H1 (cell line): Measurements from ENCODE around the gene AMOTL2. TPM values are rescaled to one million over a fixed set of nuclear protein-coding genes. Genes with fewer than 3 reads are reported as not detected.

ENCODE experiments used
- CTCF ChIA-PET: fragments of 300-600 bp; sonication (Branson Sonifier 250); formaldehyde crosslinking; loops from one replicate; lab custom pipeline; 2021; ENCODE audit not compliant: partially characterized antibody; lab: Charles Lee
- POLR2A ChIA-PET: fragments of 300-600 bp; sonication (Branson Sonifier 250); formaldehyde crosslinking; loops from one replicate; lab custom pipeline; 2021; ENCODE audit warnings: inconsistent platforms; ENCODE audit not compliant: partially characterized antibody; lab: Charles Lee
- DNase-seq, 2 experiments: peaks; one replicate each; pipeline versions ENCODE4 v3.0.0 to v3.0.0-alpha.2; 2010 to 2022; ENCODE audit warnings: low spot score in 2 of 2, low read depth in 1 of 2, mixed read lengths in 1 of 2
- FAIRE-seq: peaks from 2 replicates; lab custom pipeline; 2011; peaks lifted over from hg19 to GRCh38; lab: Jason Lieb, UNC
- H2AFZ ChIP-seq: 2 replicates; pipeline ENCODE4 v1.8.1; 2012; ENCODE audit warnings: low read length, inconsistent platforms
- H2AK5ac ChIP-seq: 2 replicates; pipeline ENCODE4 v1.6.1; 2013; ENCODE audit warnings: low read depth, low read length
- H2BK120ac ChIP-seq: replicated peaks from 2 replicates; pipeline ENCODE3; 2013; ENCODE audit warnings: low read depth, low read length, inconsistent platforms
- H2BK12ac ChIP-seq: 2 replicates; pipeline ENCODE4 v1.6.1; 2013; ENCODE audit warnings: low read depth, low read length
- H2BK15ac ChIP-seq: 2 replicates; pipeline ENCODE4 v1.6.1; 2013; ENCODE audit warnings: low read length
- H2BK20ac ChIP-seq: 2 replicates; pipeline ENCODE4 v1.6.1; 2013; ENCODE audit warnings: low read length
- H2BK5ac ChIP-seq: 2 replicates; pipeline ENCODE4 v1.6.1; 2013; ENCODE audit warnings: low read depth, low read length
- H3K14ac ChIP-seq: 2 replicates; pipeline ENCODE4 v1.6.1; 2013; ENCODE audit warnings: inconsistent platforms; ENCODE audit not compliant: insufficient read length
- H3K18ac ChIP-seq: 2 replicates; pipeline ENCODE4 v1.6.1; 2013; ENCODE audit warnings: low read length; ENCODE audit errors: extremely low read depth
- H3K23ac ChIP-seq: 2 replicates; pipeline ENCODE4 v1.6.1; 2013; ENCODE audit warnings: inconsistent platforms; ENCODE audit not compliant: insufficient read length
- H3K23me2 ChIP-seq: 2 replicates; pipeline ENCODE4 v1.6.1; 2013; ENCODE audit warnings: low read depth, low read length
- H3K27ac ChIP-seq: 2 replicates; pipeline ENCODE4 v1.6.1; 2011; ENCODE audit warnings: low read depth, low read length, inconsistent platforms
- H3K27me3 ChIP-seq, 4 experiments: replicated peaks in 1 of 4; 1 replicate in 1 of 4; 2 replicates in 3 of 4; pipeline versions ENCODE4 v1.6.1 to v1.8.1; 2011 to 2013; ENCODE audit warnings: low read length in 3 of 4, mild to moderate bottlenecking in 3 of 4, inconsistent platforms in 2 of 4, mixed read lengths in 2 of 4, moderate library complexity in 1 of 4; ENCODE audit not compliant: control insufficient read depth in 3 of 4, insufficient read depth in 3 of 4; ENCODE audit errors: extremely low read depth in 1 of 4
- H3K36me3 ChIP-seq, 4 experiments: 2 replicates each; pipeline versions ENCODE4 v1.6.1 to v1.8.1; 2011 to 2013; ENCODE audit warnings: mild to moderate bottlenecking in 4 of 4, low read length in 3 of 4, moderate library complexity in 2 of 4, control low read depth in 1 of 4, inconsistent platforms in 1 of 4; ENCODE audit not compliant: insufficient read depth in 4 of 4, control insufficient read depth in 2 of 4
- H3K4ac ChIP-seq: replicated peaks from 2 replicates; pipeline ENCODE3; 2013; ENCODE audit warnings: low read length, low read depth, mixed read lengths, inconsistent platforms; ENCODE audit not compliant: insufficient read length
- H3K4me1 ChIP-seq, 4 experiments: replicated peaks in 1 of 4; 1 replicate in 1 of 4; 2 replicates in 3 of 4; pipeline versions ENCODE4 v1.6.1 to v1.8.1; 2011 to 2013; ENCODE audit warnings: low read length in 3 of 4, inconsistent platforms in 2 of 4, mixed read lengths in 1 of 4; ENCODE audit not compliant: insufficient read depth in 4 of 4, control insufficient read depth in 3 of 4
- H3K4me2 ChIP-seq, 2 experiments: 2 replicates each; pipeline versions ENCODE4 v1.6.1 to v1.8.1; 2011 to 2013; ENCODE audit warnings: low read depth in 2 of 2, low read length in 2 of 2, control low read depth in 1 of 2, inconsistent platforms in 1 of 2, mild to moderate bottlenecking in 1 of 2; ENCODE audit not compliant: insufficient read depth in 1 of 2
- H3K4me3 ChIP-seq, 4 experiments: fragments of 200-600, 300-600 bp in 1 of 4; sonication (generic), shearing (Covaris generic), sonication (Bioruptor Twin) in 1 of 4; 2 replicates each; pipeline versions ENCODE4 v1.5.1 to v1.8.1; 2011 to 2016; ENCODE audit warnings: low read length in 4 of 4, low read depth in 3 of 4, control low read depth in 2 of 4, inconsistent platforms in 2 of 4, mild to moderate bottlenecking in 2 of 4, mixed read lengths in 1 of 4, moderate library complexity in 1 of 4; ENCODE audit not compliant: insufficient read depth in 2 of 4; ENCODE audit errors: extremely low read depth in 1 of 4
- H3K56ac ChIP-seq: replicated peaks from 2 replicates; pipeline ENCODE3; 2013; ENCODE audit warnings: low read depth, mild to moderate bottlenecking, mixed read lengths, low read length, inconsistent platforms; ENCODE audit not compliant: insufficient read length
- H3K79me1 ChIP-seq: 2 replicates; pipeline ENCODE4 v1.6.1; 2013; ENCODE audit warnings: low read depth, low read length, control low read depth
- H3K79me2 ChIP-seq, 2 experiments: 2 replicates each; pipeline versions ENCODE4 v1.6.1 to v1.8.1; 2012 to 2013; ENCODE audit warnings: low read length in 2 of 2, mild to moderate bottlenecking in 2 of 2, inconsistent platforms in 1 of 2; ENCODE audit not compliant: insufficient read depth in 2 of 2, control insufficient read depth in 1 of 2
- H3K9ac ChIP-seq, 4 experiments: replicated peaks in 1 of 4; 1 replicate in 1 of 4; 2 replicates in 3 of 4; pipeline versions ENCODE4 v1.6.1 to v1.8.1; 2011 to 2013; ENCODE audit warnings: low read depth in 3 of 4, low read length in 3 of 4, control low read depth in 2 of 4, mild to moderate bottlenecking in 2 of 4, moderate library complexity in 2 of 4, inconsistent platforms in 1 of 4; ENCODE audit errors: extremely low read depth in 1 of 4
- H3K9me3 ChIP-seq, 2 experiments: 2 replicates each; pipeline versions ENCODE4 v1.6.1 to v1.8.1; 2012 to 2013; ENCODE audit warnings: mild to moderate bottlenecking in 2 of 2, moderate library complexity in 2 of 2, control low read depth in 1 of 2, inconsistent platforms in 1 of 2, low read depth in 1 of 2, low read length in 1 of 2, mixed read lengths in 1 of 2; ENCODE audit not compliant: insufficient read depth in 2 of 2
- H4K20me1 ChIP-seq, 2 experiments: replicated peaks in 1 of 2; 2 replicates each; pipeline versions ENCODE3 to v1.8.1; 2011 to 2013; ENCODE audit warnings: inconsistent platforms in 2 of 2, low read length in 2 of 2, mild to moderate bottlenecking in 1 of 2; ENCODE audit not compliant: insufficient read depth in 2 of 2, control insufficient read depth in 1 of 2
- H4K5ac ChIP-seq: 2 replicates; pipeline ENCODE4 v1.6.1; 2013; ENCODE audit warnings: low read length, low read depth, mixed read lengths, inconsistent platforms; ENCODE audit not compliant: insufficient read length
- H4K8ac ChIP-seq: 2 replicates; pipeline ENCODE4 v1.8.0; 2013; ENCODE audit warnings: mild to moderate bottlenecking, moderate library complexity, low read length, inconsistent platforms; ENCODE audit not compliant: insufficient read depth; ENCODE audit errors: extremely low read depth
- H4K91ac ChIP-seq: replicated peaks from 2 replicates; pipeline ENCODE3; 2013; ENCODE audit warnings: low read length, mixed read lengths, inconsistent platforms; ENCODE audit not compliant: insufficient read length
- CTBP2 ChIP-seq: IDR thresholded peaks from 2 replicates; pipeline ENCODE4 v1.7.0; 2011; ENCODE audit warnings: borderline replicate concordance, mild to moderate bottlenecking, moderate library complexity, mixed read lengths, low read length; ENCODE audit not compliant: insufficient read depth, insufficient read length
- POLR2AphosphoS5 ChIP-seq: IDR thresholded peaks from 2 replicates; pipeline ENCODE4 v1.6.1; 2011; ENCODE audit warnings: low read depth, low read length
- WGBS, 2 experiments: shearing (Covaris generic) in 1 of 2; methylation state at CpG; one replicate each; pipeline versions ENCODE4 v1.1.6 to v1.1.7; 2013 to 2015; ENCODE audit warnings: low lambda C conversion rate in 2 of 2, mixed read lengths in 2 of 2, inconsistent platforms in 1 of 2, low coverage in 1 of 2, missing lambda C conversion rate in 1 of 2; ENCODE audit not compliant: insufficient replicate concordance in 2 of 2, insufficient coverage in 1 of 2, insufficient read length in 1 of 2; ENCODE audit errors: extremely low coverage in 1 of 2, missing lambda C conversion rate in 1 of 2; 5-methylcytosine and 5-hydroxymethylcytosine counted together
- polyA plus RNA-seq, 7 experiments: library from polyadenylated mRNA; depleted of rRNA in 3 of 7; stranded (reverse) in 5 of 7; unstranded in 2 of 7; fragments of >200 nt in 5 of 7; fragments of 200-250 nt in 2 of 7; gene quantifications; 1 replicate in 5 of 7; 2 replicates in 1 of 7; 4 replicates in 1 of 7; pipeline versions ENCODE4 v1.2.1 to v1.2.3, GENCODE V29; 2011 to 2013; ENCODE audit warnings: missing spikeins in 2 of 7, mixed read lengths in 2 of 7
- total RNA-seq: library from RNA; stranded (reverse); fragmentation: NEBNext Ultra II Directional; extraction: Animal tissue kit (Norgen Biotek cat#: 25700); gene quantifications from 2 replicates; pipeline ENCODE4 v1.2.1, GENCODE V29; 2021

The AMOTL2 gene
- total and polyA plus RNA-seq, 2 of the 8 experiments (the other 6 are each of a cell fraction or from before 2014, with no cell fraction given): 19.0 to 63.7 TPM

DNA sequence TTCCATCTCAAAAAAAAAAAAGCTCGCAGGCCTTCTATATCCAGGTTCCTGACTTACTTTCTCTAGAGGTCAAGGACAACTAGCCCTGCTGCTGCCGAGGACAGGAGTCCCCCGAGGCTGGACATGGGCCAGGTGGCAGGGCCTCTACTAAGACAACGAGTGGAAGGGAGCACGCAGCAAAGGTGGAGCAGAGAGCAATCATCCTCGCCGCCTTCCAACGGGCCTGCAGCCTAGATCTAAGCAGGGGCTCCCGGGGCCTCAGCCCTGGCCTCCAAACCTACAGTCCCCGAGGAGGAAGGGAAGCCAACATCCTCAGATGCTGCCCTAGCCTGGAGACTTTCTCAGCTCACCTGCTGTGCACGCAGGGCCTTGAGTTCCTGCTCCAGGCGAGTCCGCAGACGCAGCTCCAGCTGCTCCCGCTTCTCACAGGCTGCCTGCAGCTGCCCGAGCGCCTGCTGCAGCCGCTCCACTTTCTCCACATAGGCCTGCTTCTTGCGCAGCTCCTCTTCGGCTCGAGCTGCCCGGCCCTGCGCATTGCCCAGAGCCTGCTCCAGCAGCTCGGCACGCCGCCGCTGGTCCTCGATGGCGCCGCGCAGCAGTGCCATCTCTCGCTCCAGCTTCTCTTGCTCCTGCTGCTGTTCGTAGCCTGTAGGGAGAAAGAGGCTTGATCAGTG, 12.9 kb downstream of the AMOTL2 start:
- Histone ChIP-seq H4K8ac (no peak overlapping the region), H2AFZ (no peak overlapping the region), H3K79me1 (peaks cover 7% of the 10 kb centered on the region; the same call in 1 of the 2 replicates), H3K27ac (no peak overlapping the region), H3K4me2 (no peak overlapping the region), H3K23me2 (peaks cover 2% of the 10 kb centered on the region), H2AK5ac (no peak overlapping the region), H3K79me2 (no peaks in the 10 kb centered on the region), H3K27me3 (no peaks in the 10 kb centered on the region; a peak in 1 of 7 replicates), H3K18ac (no peak overlapping the region), H3K56ac (no peak overlapping the region), H3K14ac (no peak overlapping the region), H2BK5ac (peak overlapping the region; percentile 6; the same call in 1 of the 2 replicates), H3K36me3 (peaks cover 49 to 91% (median 72%) of the 10 kb centered on the region in 4 experiments), H2BK20ac (0 out of 2 replicates have a peak overlapping the region, but pooled peaks have one; percentile 48), H3K4ac (no peak overlapping the region), H2BK15ac (no peak overlapping the region), H3K9ac (no peak overlapping the region), H3K23ac (no peak overlapping the region), H4K5ac (no peak overlapping the region), H4K91ac (no peak overlapping the region), H2BK120ac (no peak overlapping the region), H3K4me3 (no peak overlapping the region), H3K9me3 (no peaks in the 10 kb centered on the region), H4K20me1 (peaks cover 1 to 10% of the 10 kb centered on the region in 2 experiments), H3K4me1 (peaks cover 18 to 37% (median 29%) of the 10 kb centered on the region in 4 experiments), H2BK12ac (no peak overlapping the region)
- FAIRE-seq: no peak
- no peak for DNase-seq
- ChIA-PET POLR2A (interaction anchor here (0.7 to 45.2 kb wide), 6 partner anchors 4 to 132 kb away, joined by 3 to 1731 read pairs (median 414); partner anchors contain the start of gene AMOTL2), CTCF (interaction anchor here (1.0 to 13.1 kb wide), 9 partner anchors 10 to 92 kb away, joined by 3 to 144 read pairs (median 7); partner anchors contain the start of gene AMOTL2)
- WGBS, 2 experiments: 94% methylated on average over 33 of the region's 33 CpGs; no CpG with 5 or more reads in 1 of the 2 experiments
- TF ChIP-seq POLR2AphosphoS5 (0 out of 2 replicates have a peak, but pooled peaks have one; percentile 40), CTBP2 (no peak)
